KOPT-K1 (cell line): Measurements from ENCODE around the gene SLC1A2.

Experiments used
- H3K27ac ChIP-seq: fragments of 200-600 bp; sonication (generic); 2 replicates; pipeline ENCODE4 v1.5.1; 2016; ENCODE audit warnings: antibody characterized with exemption, mild to moderate bottlenecking, low read depth, low read length; ENCODE audit not compliant: poor library complexity, severe bottlenecking
- H3K36me3 ChIP-seq: fragments of 200-600 bp; sonication (generic); 2 replicates; pipeline ENCODE4 v1.5.1; 2017; ENCODE audit warnings: antibody characterized with exemption, mild to moderate bottlenecking, low read length, moderate library complexity; ENCODE audit not compliant: insufficient read depth
- H3K9me3 ChIP-seq: fragments of 200-600 bp; sonication (generic); 2 replicates; pipeline ENCODE4 v1.5.1; 2017; ENCODE audit warnings: antibody characterized with exemption, low read length, mild to moderate bottlenecking; ENCODE audit not compliant: insufficient read depth, poor library complexity, severe bottlenecking

The SLC1A2 gene

GRCh38 chr11:35210876-35211546 lies 208.3 kb downstream of the SLC1A2 start:
- H3K36me3 ChIP-seq, result no peaks in the 10 kb centered on the region
- H3K9me3 ChIP-seq, result peaks cover 4% of the 10 kb centered on the region
- H3K27ac ChIP-seq, result no peak overlapping the region

GRCh38 chr11:35208795-35209194 lies 210.6 kb downstream of the SLC1A2 start:
- H3K27ac ChIP-seq, result no peak overlapping the region

GRCh38 chr11:35207471-35208403 lies 211.6 kb downstream of the SLC1A2 start:
- H3K9me3 ChIP-seq, result peaks cover 4% of the 10 kb centered on the region
- no peaks in the 10 kb centered on the region for H3K36me3 ChIP-seq
- H3K27ac ChIP-seq, result no peak overlapping the region

More at GRCh38 chr11:35208795-35209194, 210.6 kb downstream of the SLC1A2 start:
- Histone ChIP-seq H3K36me3 (no peaks in the 10 kb centered on the region), H3K9me3 (peaks cover 4% of the 10 kb centered on the region)

- H3K36me3 ChIP-seq, result no peaks in the 10 kb centered on the region
- H3K27ac ChIP-seq, result no peak overlapping the region
- peaks cover 4% of the 10 kb centered on the region for H3K9me3 ChIP-seq
These were observed 212.7 kb downstream of the SLC1A2 start for GRCh38 chr11:35206616-35207015.

GRCh38 chr11:35204614-35205013 lies 214.7 kb downstream of the SLC1A2 start:
- no peaks in the 10 kb centered on the region for H3K9me3 ChIP-seq
- H3K36me3 ChIP-seq, result no peaks in the 10 kb centered on the region
- H3K27ac ChIP-seq, result no peak overlapping the region
